ENCODE measurements around the gene BLNK.

The BLNK gene

GRCh38 chr10:96264938-96265337, 6.4 kb downstream of the BLNK start:
- Histone ChIP-seq H3K36me3 (ENCODE audit: control insufficient read depth in 2 of 2, insufficient read depth in 1 of 2, low read length in 2 of 2) (no peaks in the 10 kb centered on the region), H3K27ac (ENCODE audit: extremely low read depth, low read depth, low read length) (no peak overlapping the region), H3K9me3 (ENCODE audit: control insufficient read depth, insufficient read depth, low read depth, low read length) (no peaks in the 10 kb centered on the region), H3K4me3 (ENCODE audit: low read depth, low read length) (no peak overlapping the region), H3K4me1 (ENCODE audit: control insufficient read depth, insufficient read depth, low read length) (no peaks in the 10 kb centered on the region)
- ChIA-PET CTCF (no interaction called here), POLR2A (no interaction called here)
- TF ChIP-seq ZBTB7A (tag by site-specific recombination; IDR thresholded peaks at IDR 0.05; ENCODE audit: low read depth), result no peak
- no peak for TF ChIP-seq ZBTB1 (tag by site-specific recombination; IDR thresholded peaks at IDR 0.05)
- TF ChIP-seq ZNF837 (tag by site-specific recombination; IDR thresholded peaks at IDR 0.05), result no peak
- no peak for TF ChIP-seq ZNF302 (tag by site-specific recombination; IDR thresholded peaks at IDR 0.05; ENCODE audit: low read depth)
- no peak for TF ChIP-seq ZBTB44 (tag by site-specific recombination; IDR thresholded peaks at IDR 0.05)
- 0 out of 2 replicates have a peak, but pooled peaks have one; percentile 33 for TF ChIP-seq KLF7 (tag by site-specific recombination; IDR thresholded peaks at IDR 0.05; ENCODE audit: borderline replicate concordance)
- TF ChIP-seq ZNF404 (tag by site-specific recombination; IDR thresholded peaks at IDR 0.05), result 0 out of 2 replicates have a peak, but pooled peaks have one; percentile 53
- TF ChIP-seq ZNF394 (tag by site-specific recombination; IDR thresholded peaks at IDR 0.05; ENCODE audit: borderline replicate concordance), result peak; percentile 96
- no peak for TF ChIP-seq ZNF280C (tag by site-specific recombination; IDR thresholded peaks at IDR 0.05)
- no peak for TF ChIP-seq ZNF112 (tag by site-specific recombination; IDR thresholded peaks at IDR 0.05)
- TF ChIP-seq HOXD13 (CRISPR knock-in tag; IDR thresholded peaks at IDR 0.05; ENCODE audit: borderline replicate concordance), result no peak
- TF ChIP-seq ZBTB11 (tag by site-specific recombination; conservative IDR thresholded peaks at IDR 0.05; ENCODE audit: low read depth), result peak; percentile 78
- TF ChIP-seq ZNF513 (tag by site-specific recombination; IDR thresholded peaks at IDR 0.05), result no peak
- TF ChIP-seq ZNF521 (tag by site-specific recombination; IDR thresholded peaks at IDR 0.05), result no peak
- TF ChIP-seq ZBTB8A (tag by site-specific recombination; IDR thresholded peaks at IDR 0.05), result peak; percentile 67
- TF ChIP-seq ZNF341 (tag by site-specific recombination; IDR thresholded peaks at IDR 0.05; ENCODE audit: low read depth), result no peak
- no peak for TF ChIP-seq ZNF324 (tag by site-specific recombination; IDR thresholded peaks at IDR 0.05)
- TF ChIP-seq PRDM4 (tag by site-specific recombination; IDR thresholded peaks at IDR 0.05), result no peak
- TF ChIP-seq PRDM10 (tag by site-specific recombination; IDR thresholded peaks at IDR 0.05), result no peak
- TF ChIP-seq ZNF426 (tag by site-specific recombination; IDR thresholded peaks at IDR 0.05), result peak; percentile 88
- TF ChIP-seq ZNF701 (tag by site-specific recombination; IDR thresholded peaks at IDR 0.05), result no peak
- no peak for TF ChIP-seq HOXC10 (CRISPR knock-in tag; IDR thresholded peaks at IDR 0.05)
- TF ChIP-seq ZNF175 (tag by site-specific recombination; IDR thresholded peaks at IDR 0.05), result no peak
- no peak for TF ChIP-seq ZNF600 (tag by site-specific recombination; IDR thresholded peaks at IDR 0.05)

All from HEK293 (cell line).